Spleen (tissue), 11 donors: Measurements from ENCODE around the gene SFMBT1. TPM values are rescaled to one million over a fixed set of nuclear protein-coding genes. Genes with fewer than 3 reads are reported as not detected.

Source experiments
- DNase-seq: peaks from one replicate; pipeline ENCODE4 v3.0.0-alpha.2; 2020
- H3K27ac ChIP-seq, 8 donors: fragments of 200-600 bp; sonication (generic) in 7 of 8; 1 replicate in 4 of 8; 2 replicates in 4 of 8; pipeline versions ENCODE4 v1.5.0 to v1.8.0; 2016 to 2021; ENCODE audit warnings: inconsistent platforms in 4 of 8, mild to moderate bottlenecking in 4 of 8, moderate library complexity in 1 of 8
- H3K27me3 ChIP-seq, 7 donors: fragments of 200-600 bp; sonication (generic) in 6 of 7; replicated peaks in 1 of 7; 1 replicate in 4 of 7; 2 replicates in 3 of 7; pipeline versions ENCODE4 v1.5.0 to v1.8.0; 2016 to 2021; ENCODE audit warnings: inconsistent platforms in 3 of 7, mild to moderate bottlenecking in 1 of 7
- H3K36me3 ChIP-seq, 6 donors: fragments of 200-600 bp; sonication (generic) in 5 of 6; 1 replicate in 4 of 6; 2 replicates in 2 of 6; pipeline versions ENCODE4 v1.5.0 to v1.8.0; 2016 to 2021; ENCODE audit warnings: inconsistent platforms in 2 of 6
- H3K4me1 ChIP-seq, 6 donors: fragments of 200-600 bp; sonication (generic) in 5 of 6; 1 replicate in 3 of 6; 2 replicates in 3 of 6; pipeline versions ENCODE4 v1.5.0 to v1.8.0; 2016 to 2021; ENCODE audit warnings: inconsistent platforms in 3 of 6
- H3K4me3 ChIP-seq, 8 donors: fragments of 200-600 bp; sonication (generic) in 7 of 8; 1 replicate in 4 of 8; 2 replicates in 4 of 8; pipeline versions ENCODE4 v1.5.0 to v1.8.0; 2016 to 2021; ENCODE audit warnings: inconsistent platforms in 4 of 8, mild to moderate bottlenecking in 4 of 8, moderate library complexity in 2 of 8
- H3K9me3 ChIP-seq, 8 donors: fragments of 200-600 bp; sonication (generic) in 7 of 8; 1 replicate in 4 of 8; 2 replicates in 4 of 8; pipeline versions ENCODE4 v1.5.0 to v1.8.0; 2016 to 2021; ENCODE audit warnings: inconsistent platforms in 4 of 8
- CTCF ChIP-seq, 11 experiments: fragments of 200-600 bp in 7 of 11; fragments of 450-650 bp in 4 of 11; sonication (generic) in 4 of 11; IDR thresholded peaks in 8 of 11; conservative IDR thresholded peaks in 3 of 11; 1 replicate in 7 of 11; 2 replicates in 4 of 11; pipeline versions ENCODE4 v1.4.0 to v1.8.0; 2016 to 2021; ENCODE audit warnings: antibody characterized with exemption in 11 of 11, inconsistent platforms in 4 of 11, mild to moderate bottlenecking in 1 of 11
- POLR2A ChIP-seq, 3 donors: fragments of 450-650 bp; IDR thresholded peaks; one replicate each; pipeline ENCODE4 v1.5.1; 2017; ENCODE audit warnings: antibody characterized with exemption in 3 of 3, mild to moderate bottlenecking in 1 of 3
- POLR2AphosphoS5 ChIP-seq, 3 donors: sonication (generic); formaldehyde crosslinking; IDR thresholded peaks; one replicate each; pipeline ENCODE4 v1.5.1; 2017; ENCODE audit warnings: antibody characterized with exemption in 3 of 3
- WGBS, 5 donors: extraction: QIAGEN DNeasy Blood & Tissue Kit in 3 of 5; methylation state at CpG; one replicate each; pipeline versions ENCODE4 v1.1.5 to v1.1.7; 2013 to 2018; 5-methylcytosine and 5-hydroxymethylcytosine counted together
- intact Hi-C: fragments of 100-400 bp; cut with DNase I; formaldehyde crosslinking; loops from one replicate; pipeline ENCODE4 v1.15.0; 2023; ENCODE audit warnings: low total_unique reads
- polyA plus RNA-seq, 3 donors: library from polyadenylated mRNA; stranded (reverse); fragments of 200-250 nt; gene quantifications; one replicate each; pipeline ENCODE4 v1.2.1, GENCODE V29; 2013
- total RNA-seq, 7 donors: library from RNA; depleted of rRNA in 3 of 7; stranded (reverse); fragments of >200 nt in 3 of 7; fragmentation: NEBNext Ultra II Directional in 4 of 7; extraction: Animal tissue kit (Norgen Biotek cat#: 25700) in 4 of 7; gene quantifications; one replicate each; pipeline versions ENCODE4 v1.1.0 to v1.2.1, GENCODE V29; 2016 to 2021
- donor health status: healthy with polysubstance abuse.
- donor health status: DM: no; HTN: no; CAD: no; lungs with moderate emphysema.
- donor health status: DM: no; HTN: no; CAD: no.
- donor health status: Bipolar disorder and iron deficiency.
- donor health status: healthy.
- donor health status: DM: no; HTN: no; CAD: no.
- donor health status: DM: yes; HTN: yes; CAD: no.

SFMBT1 gene
- total and polyA plus RNA-seq, 10 donors = 3.0 to 24.9 (median 12.3) TPM

DNA sequence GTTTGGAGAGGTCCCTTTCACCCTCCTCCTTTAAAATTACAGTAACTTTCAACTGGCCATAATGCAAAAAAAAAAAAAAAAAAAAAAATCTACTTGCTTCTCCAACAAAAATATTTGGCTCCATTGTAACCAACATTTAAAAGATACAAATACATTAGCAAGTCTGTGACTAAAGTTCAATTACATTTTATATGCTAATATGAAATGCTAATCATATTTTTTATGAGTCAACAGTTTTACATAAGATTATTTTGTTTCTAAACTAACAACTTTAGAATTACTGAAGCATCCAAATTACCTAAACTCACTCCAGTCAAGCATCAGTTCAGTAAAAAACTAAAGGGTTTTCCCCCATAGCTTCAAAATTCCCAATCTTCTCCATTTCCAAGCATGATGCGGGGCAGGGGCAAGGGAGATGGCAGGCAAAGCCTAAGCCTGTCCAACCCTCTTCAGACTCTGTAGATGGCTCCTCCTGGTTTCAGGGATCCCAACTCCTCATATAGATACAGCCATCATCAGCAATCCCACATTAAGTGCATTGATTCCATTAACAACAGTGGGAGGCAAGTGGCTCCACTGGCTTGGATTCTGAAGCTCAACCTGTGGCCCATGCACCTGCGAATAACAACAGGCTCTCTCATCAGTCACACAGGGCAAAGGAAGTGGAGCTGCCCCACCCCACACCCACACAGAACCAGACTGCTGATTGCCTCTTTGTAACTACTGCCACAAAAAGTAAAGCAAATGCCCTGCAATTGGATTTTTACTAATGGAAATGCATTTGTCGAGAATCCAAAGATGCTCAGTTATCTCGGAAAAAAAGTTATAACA lies 15.0 kb downstream of the SFMBT1 start:
- no peaks in the 10 kb centered on the region for H3K9me3 ChIP-seq
- peak overlapping the region in 1 of 8 donors; percentile 6 for H3K27ac ChIP-seq
- DNase-seq = no peak
- no peaks in the 10 kb centered on the region for H3K36me3 ChIP-seq
- H3K27me3 ChIP-seq = peaks cover 0 to 36% (median 0%) of the 10 kb centered on the region in 7 donors
- H3K4me3 ChIP-seq = no peak overlapping the region
- WGBS, 5 donors = 76 to 84% (median 78%) methylated on average over 4 of the region's 4 CpGs
- peaks cover 0 to 42% (median 14%) of the 10 kb centered on the region in 6 donors for H3K4me1 ChIP-seq
- intact Hi-C loops = no loop called here
- TF ChIP-seq CTCF (IDR thresholded peaks at IDR 0.05 in 8 of 11, conservative IDR thresholded peaks at IDR 0.05 in 3 of 11) (no peak), POLR2AphosphoS5 (IDR thresholded peaks at IDR 0.05) (no peak), POLR2A (IDR thresholded peaks at IDR 0.05) (no peak)

DNA sequence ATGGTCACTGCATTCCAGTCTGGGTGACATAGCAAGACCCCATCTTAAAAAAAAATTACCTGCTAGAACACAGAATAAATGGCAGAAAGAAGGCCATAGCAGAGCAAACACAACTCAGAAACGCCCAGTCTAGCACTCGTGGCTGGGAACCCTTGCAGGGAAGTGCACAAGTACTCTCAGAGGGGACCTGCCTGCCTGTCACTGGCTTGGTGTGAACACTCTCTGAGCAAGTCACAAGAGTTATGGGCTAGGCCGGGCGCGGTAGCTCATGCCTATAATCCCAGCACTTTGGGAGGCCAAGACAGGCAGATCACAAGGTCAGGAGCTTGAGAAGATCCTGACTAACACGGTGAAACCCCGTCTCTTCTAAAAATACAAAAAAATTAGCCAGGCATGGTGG lies 17.2 kb downstream of the SFMBT1 start:
- 92 to 98% (median 94%) methylated on average over 7 of the region's 7 CpGs for WGBS, 5 donors
- no peak overlapping the region for H3K4me3 ChIP-seq
- H3K27ac ChIP-seq = no peak overlapping the region
- H3K36me3 ChIP-seq = no peaks in the 10 kb centered on the region
- H3K27me3 ChIP-seq = peaks cover 0 to 40% (median 0%) of the 10 kb centered on the region in 7 donors
- intact Hi-C loops = no loop called here
- no peak for TF ChIP-seq POLR2AphosphoS5 (IDR thresholded peaks at IDR 0.05)
- no peak for TF ChIP-seq POLR2A (IDR thresholded peaks at IDR 0.05)
- no peak for TF ChIP-seq CTCF (IDR thresholded peaks at IDR 0.05 in 8 of 11, conservative IDR thresholded peaks at IDR 0.05 in 3 of 11)
- DNase-seq = no peak
- peaks cover 0 to 41% (median 9%) of the 10 kb centered on the region in 6 donors for H3K4me1 ChIP-seq
- H3K9me3 ChIP-seq = no peaks in the 10 kb centered on the region

GRCh38 chr3:53027254-53027844 lies 18.5 kb downstream of the SFMBT1 start:
- Histone ChIP-seq H3K27me3 (peaks cover 0 to 40% (median 0%) of the 10 kb centered on the region in 7 donors), H3K36me3 (no peaks in the 10 kb centered on the region), H3K9me3 (no peaks in the 10 kb centered on the region), H3K4me3 (no peak overlapping the region), H3K4me1 (peaks cover 0 to 53% (median 20%) of the 10 kb centered on the region in 6 donors), H3K27ac (no peak overlapping the region)
- TF ChIP-seq CTCF (IDR thresholded peaks at IDR 0.05 in 8 of 11, conservative IDR thresholded peaks at IDR 0.05 in 3 of 11) (no peak), POLR2AphosphoS5 (IDR thresholded peaks at IDR 0.05) (no peak), POLR2A (IDR thresholded peaks at IDR 0.05) (no peak)
- intact Hi-C loops = no loop called here
- no peak for DNase-seq
- 68 to 83% (median 74%) methylated on average over 4 of the region's 4 CpGs for WGBS, 5 donors
